ENCODE measurements around the gene ADAM10. TPM values are rescaled to one million over a fixed set of nuclear protein-coding genes. Genes with fewer than 3 reads are reported as not detected.

Gene ADAM10
- total RNA-seq, 1 donor from 2014 or later: 106 TPM

GRCh38 chr15:58671186-58671585 lies 78.3 kb downstream of the ADAM10 start:
- no peak for DNase-seq (ENCODE audit: low read depth)
- no peak for TF ChIP-seq CTCF (conservative IDR thresholded peaks at IDR 0.05; ENCODE audit: low read depth, low read length)
- H3K4me3 ChIP-seq (ENCODE audit: low read depth, low read length): no peak overlapping the region

DNA sequence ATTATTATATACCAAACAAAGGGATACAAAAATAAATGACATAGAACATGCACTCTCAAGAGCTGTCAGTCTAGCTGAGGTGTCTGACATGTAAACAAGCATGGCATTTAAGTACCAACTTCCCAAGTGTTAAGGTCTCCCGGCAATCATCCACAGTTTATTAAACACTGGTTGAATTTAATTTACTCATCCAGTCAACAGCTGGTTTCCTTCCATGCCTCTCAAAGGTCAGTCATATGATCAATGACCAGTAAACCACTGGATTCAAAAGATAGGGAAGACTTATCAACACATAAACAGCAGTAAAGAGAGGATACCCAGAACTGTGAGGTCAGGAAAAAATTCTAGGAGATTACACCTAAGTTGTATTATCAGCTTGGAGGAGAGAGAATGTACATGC lies 80.4 kb downstream of the ADAM10 start:
- TF ChIP-seq CTCF (conservative IDR thresholded peaks at IDR 0.05; ENCODE audit: low read depth, low read length): no peak
- no peak for DNase-seq (ENCODE audit: low read depth)
- H3K4me3 ChIP-seq (ENCODE audit: low read depth, low read length): no peak overlapping the region

DNA sequence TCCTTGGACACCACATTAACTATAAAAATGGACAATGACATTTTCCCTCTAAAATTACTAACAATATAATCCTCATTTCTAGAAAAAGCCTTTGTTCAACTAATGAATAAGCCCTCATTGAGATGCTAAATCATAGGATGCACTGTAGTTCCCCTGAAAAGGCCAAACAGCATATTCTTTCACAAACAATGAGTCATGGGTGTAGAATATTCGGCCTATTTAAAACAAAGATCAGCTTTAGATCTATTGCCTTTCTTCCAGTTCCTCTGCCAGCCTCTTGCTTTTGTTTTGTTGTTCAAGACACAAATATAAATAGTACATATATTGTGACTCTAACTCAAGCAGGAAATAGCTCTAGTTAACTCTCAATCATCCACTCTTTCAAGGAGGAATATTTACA lies 82.5 kb downstream of the ADAM10 start:
- H3K4me3 ChIP-seq (ENCODE audit: low read depth, low read length): no peak overlapping the region
- TF ChIP-seq CTCF (conservative IDR thresholded peaks at IDR 0.05; ENCODE audit: low read depth, low read length): no peak
- DNase-seq (ENCODE audit: low read depth): no peak

- H3K4me3 ChIP-seq (ENCODE audit: low read depth, low read length): no peak overlapping the region
- no peak for TF ChIP-seq CTCF (conservative IDR thresholded peaks at IDR 0.05; ENCODE audit: low read depth, low read length)
- DNase-seq (ENCODE audit: low read depth): no peak
These were observed 83.8 kb downstream of the ADAM10 start for GRCh38 chr15:58665672-58666071.

GRCh38 chr15:58650102-58650501 lies 99.4 kb downstream of the ADAM10 start:
- no peak for TF ChIP-seq CTCF (conservative IDR thresholded peaks at IDR 0.05; ENCODE audit: low read depth, low read length)
- no peak overlapping the region for H3K4me3 ChIP-seq (ENCODE audit: low read depth, low read length)
- no peak for DNase-seq (ENCODE audit: low read depth)

- no peak overlapping the region for H3K4me3 ChIP-seq (ENCODE audit: low read depth, low read length)
- TF ChIP-seq CTCF (conservative IDR thresholded peaks at IDR 0.05; ENCODE audit: low read depth, low read length): no peak
- DNase-seq (ENCODE audit: low read depth): no peak
These were observed 100.3 kb downstream of the ADAM10 start for GRCh38 chr15:58649175-58649574.

- DNase-seq (ENCODE audit: low read depth): no peak
- H3K4me3 ChIP-seq (ENCODE audit: low read depth, low read length): no peak overlapping the region
- no peak for TF ChIP-seq CTCF (conservative IDR thresholded peaks at IDR 0.05; ENCODE audit: low read depth, low read length)
These were observed 105.5 kb downstream of the ADAM10 start for GRCh38 chr15:58643996-58644395.

Data from epithelial cell of proximal tubule (primary cell).